Measurements from ENCODE around the gene NR2F6.

The NR2F6 gene

DNA sequence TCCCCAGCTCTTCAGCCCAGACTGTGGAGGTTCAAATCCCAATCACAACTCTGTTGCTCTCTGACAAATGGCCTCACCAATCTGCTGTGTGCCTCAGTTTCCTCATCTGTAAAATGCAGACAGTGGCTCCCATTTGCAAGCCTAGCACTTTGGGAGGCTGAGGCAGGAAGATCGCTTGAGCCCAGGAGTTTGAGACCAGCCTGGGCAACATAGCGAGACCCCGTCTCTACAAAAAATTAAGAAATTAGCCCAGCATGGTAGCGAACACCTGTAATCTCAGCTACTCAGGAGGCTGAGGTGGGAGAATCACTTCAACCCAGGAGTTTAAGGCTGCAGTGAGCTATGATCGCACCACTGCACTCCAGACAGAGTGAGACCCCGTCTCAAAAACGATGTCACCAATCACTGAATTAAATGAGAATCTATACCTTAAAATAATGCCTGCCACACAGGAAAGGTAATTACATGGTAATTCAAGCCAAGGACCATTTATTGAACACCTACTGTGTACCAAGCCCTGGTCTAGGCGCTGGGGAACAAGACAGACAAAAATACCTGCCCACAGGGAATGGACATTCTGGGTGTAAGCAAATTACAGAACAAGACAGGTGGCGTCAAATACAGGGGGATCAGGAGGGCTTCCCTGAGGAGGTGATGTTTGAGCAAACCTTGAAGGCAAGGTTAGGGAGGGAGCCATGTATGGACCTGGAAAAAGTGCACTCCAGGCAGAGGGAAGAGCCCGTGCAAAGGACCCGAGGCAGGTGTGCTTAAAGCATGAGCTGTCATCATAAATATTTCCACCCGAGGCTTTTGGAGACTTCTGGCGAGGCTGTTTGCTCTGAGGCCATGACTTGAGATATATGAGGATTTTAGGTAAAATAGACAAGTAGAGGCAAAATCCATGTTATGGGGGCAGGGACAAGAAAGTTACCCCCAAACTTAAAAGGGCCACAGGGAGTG, 7.7 kb downstream of the NR2F6 start:
- no peak for DNase-seq (ENCODE audit: low read depth)

- no peak for DNase-seq (ENCODE audit: low read depth)
These were observed 8.7 kb downstream of the NR2F6 start for GRCh38 chr19:17236811-17237543.

- DNase-seq (ENCODE audit: low read depth) = no peak
These were observed 9.5 kb downstream of the NR2F6 start for GRCh38 chr19:17235971-17236777.

DNA sequence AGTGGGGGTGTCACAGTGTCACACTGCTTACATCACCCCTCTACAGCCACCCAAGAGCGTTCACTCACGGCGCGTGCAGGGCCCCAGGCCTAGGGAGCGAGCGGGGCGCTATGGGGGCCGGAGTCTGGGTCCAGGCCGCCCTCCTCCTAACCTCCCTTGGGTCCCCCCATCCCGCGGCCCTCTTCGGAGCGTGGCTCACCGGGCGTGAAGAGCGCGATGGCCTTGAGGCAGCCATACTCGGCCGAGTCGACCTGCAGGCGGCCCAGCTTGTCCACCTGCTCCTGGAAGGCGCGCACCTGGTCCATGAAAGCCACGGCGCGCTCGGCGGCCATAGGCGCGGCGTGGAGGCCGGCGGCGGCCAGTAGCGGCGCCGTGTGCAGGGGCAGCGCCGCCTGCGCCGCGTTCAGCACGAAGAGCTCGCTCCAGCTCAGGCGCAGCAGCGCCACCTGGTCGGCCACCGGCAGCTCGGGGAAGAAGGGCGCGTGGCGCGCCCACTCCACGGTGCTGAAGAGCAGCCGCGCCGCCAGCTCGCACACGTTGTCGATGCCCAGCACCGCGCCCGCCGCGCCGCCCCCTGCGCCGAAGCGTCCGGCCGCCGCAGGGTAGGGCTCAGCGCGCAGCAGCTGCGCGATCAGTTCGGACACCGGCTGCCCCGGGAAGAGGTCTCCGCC, 10.3 kb downstream of the NR2F6 start:
- DNase-seq (ENCODE audit: low read depth) = peak; percentile 52

DNA sequence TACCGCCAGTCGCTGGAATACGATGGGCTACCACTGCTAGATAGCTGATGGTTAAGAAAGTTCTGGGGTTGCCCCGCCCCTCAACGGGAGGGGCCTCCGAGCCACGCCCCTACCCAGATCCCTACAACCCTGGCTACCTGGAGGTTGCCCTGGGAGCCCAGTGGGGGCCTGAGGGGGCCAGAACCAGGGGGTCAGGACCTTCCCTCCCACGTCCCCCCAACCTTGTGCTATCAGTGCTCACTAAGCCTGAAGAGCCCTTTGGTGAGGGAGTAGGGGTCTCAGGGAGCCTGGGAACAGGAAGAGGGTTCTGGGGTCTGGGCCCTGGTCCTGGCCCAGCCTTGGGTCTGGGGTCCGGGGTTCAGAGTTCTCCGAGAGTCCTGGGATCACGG, 10.8 kb downstream of the NR2F6 start:
- DNase-seq (ENCODE audit: low read depth) = peak; percentile 34

DNA sequence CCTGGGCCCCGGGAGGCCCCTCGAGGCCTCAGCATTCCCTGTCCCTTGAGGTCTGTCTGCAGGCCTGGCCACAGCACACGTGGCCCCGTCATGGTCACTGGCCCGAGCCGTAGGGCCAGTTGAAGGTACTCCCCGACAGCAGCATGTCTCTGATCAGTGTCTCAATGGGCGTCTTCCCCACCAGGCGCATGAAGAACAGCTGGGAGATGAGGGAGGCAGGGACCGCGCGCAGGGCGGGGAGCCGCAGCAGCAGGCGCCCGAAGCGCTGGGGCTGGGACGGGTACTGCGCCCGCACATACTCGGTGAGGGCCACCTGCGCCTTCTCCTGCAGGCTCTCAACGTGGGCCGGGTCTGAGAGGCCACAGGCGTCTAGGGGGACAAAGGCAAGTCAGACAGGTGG, 13.5 kb downstream of the NR2F6 start:
- DNase-seq (ENCODE audit: low read depth) = no peak

DNA sequence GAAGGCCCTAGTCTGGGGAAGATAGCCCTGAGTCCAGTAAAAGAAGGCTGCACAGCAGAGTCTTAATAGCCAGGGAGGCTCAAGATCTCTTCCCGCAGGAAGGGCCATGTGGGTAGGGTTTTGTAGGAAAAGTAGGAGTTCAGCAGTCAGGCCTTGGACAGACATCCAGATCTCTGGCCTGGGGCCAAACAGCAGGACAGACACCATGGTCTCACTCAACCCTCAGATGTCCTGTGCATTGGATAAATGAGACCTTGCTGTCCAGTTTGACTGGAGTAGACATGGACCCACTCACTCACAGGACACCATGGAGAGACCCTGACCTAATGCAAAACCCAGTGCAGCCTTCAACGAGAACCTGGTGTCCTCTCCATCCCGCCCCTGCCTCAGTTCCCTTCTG, 15.8 kb downstream of the NR2F6 start:
- DNase-seq (ENCODE audit: low read depth) = no peak

GRCh38 chr19:17227798-17228367, 17.8 kb downstream of the NR2F6 start:
- no peak for DNase-seq (ENCODE audit: low read depth)

- peak; percentile 94 for DNase-seq (ENCODE audit: low read depth)
These were observed 19.5 kb downstream of the NR2F6 start, which contains the start of gene OCEL1 for GRCh38 chr19:17226002-17226933. Gene OCEL1 (plus strand): TSS chr19:17226226. CDS start chr19:17226248, 22 bp downstream.

GRCh38 chr19:17225053-17225452, 20.7 kb downstream of the NR2F6 start:
- DNase-seq (ENCODE audit: low read depth) = no peak

- DNase-seq (ENCODE audit: low read depth) = no peak
These were observed 25.4 kb downstream of the NR2F6 start for GRCh38 chr19:17220207-17220758.

DNA sequence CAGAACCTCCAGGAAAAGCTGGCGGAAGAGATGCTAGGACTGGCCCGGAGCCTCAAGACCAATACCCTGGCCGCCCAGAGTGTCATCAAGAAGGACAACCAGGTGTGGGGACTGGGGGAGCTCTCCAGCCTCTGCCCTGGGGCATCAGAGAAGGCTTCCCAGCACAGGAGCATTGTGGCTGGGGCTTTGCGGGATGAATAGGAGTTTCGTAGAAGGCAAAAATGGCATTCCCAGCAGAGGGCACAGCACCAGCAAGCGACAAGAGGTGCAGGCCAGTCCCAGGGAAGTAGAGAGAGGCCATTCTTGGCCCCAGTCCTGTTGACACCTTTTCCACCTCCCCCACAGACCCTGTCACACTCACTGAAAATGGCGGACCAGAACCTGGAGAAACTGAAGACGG, 26.4 kb downstream of the NR2F6 start:
- no peak for DNase-seq (ENCODE audit: low read depth)

DNA sequence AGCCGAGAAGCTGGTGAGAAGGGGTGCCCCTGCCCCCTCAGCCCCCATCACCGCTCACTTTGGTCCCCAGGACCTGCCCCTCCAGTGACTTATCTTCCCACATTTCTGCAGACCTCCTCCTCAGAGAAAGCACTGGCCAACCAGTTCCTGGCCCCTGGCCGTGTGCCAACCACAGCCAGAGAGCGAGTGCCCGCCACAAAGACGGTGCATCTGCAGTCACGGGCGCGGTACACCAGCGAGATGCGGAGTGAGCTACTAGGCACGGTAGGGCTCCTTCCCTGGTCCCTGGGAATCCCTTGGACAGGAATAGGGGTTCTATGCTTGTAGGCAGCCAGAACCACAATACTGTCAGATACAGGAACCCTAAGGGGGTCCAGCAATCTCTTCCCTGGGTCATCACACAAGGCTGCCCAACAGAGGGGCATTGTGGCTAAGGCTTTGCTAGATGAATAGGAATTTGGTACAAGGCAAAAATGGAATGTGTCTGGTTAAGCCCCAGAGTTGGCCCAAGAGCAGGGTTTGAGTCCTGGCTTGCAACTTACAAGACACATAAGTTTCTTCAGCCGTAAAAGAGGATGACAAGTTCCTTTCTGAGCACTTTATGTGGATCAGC, 29.6 kb downstream of the NR2F6 start:
- no peak for DNase-seq (ENCODE audit: low read depth)

DNA sequence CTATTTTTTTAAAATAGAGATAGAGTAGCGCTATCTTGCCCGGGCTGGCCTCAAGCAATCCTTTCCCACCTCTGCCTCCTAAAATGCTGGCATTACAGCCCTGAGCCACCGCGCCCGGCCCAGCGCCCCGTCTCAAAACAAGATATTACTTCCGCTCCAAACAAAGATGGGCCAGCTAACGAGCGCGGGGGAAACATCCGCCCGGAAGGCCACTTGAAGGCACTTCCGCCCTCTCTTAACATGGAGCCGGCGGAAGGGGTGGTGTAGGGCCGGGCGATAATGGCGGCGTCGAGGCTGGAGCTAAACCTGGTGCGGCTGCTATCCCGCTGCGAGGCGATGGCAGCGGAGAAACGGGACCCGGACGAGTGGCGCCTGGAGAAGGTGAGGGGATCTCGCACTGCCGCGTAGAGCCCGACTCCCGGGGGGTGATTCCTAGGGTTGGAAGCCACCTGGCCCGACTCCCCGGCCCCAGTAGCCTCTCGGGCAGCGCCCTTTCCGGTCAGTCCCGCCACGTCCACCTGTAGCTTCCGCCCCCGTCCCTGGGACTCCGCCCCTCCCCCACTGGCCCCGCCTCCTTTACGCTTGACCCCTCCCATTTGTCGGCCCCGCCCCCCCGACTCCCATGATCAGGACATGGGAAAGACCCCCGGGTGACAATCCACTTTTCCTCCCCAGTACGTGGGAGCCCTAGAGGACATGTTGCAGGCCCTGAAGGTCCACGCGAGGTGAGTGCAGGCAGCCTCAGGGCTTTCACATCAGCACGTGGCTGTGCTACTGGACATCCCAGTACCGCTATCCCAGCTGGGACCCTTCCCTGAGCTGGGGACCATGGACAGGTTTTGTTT, 30.4 kb downstream of the NR2F6 start, which contains the start of gene USE1:
TSS of gene USE1 (plus strand) at position 231 of the 845 bp plus-strand sequence. CDS start at position 280, 49 bp downstream.
- DNase-seq (ENCODE audit: low read depth) = peak; percentile 82

GRCh38 chr19:17214508-17215126, 31.1 kb downstream of the NR2F6 start:
- no peak for DNase-seq (ENCODE audit: low read depth)

GRCh38 chr19:17213334-17213733, 32.4 kb downstream of the NR2F6 start:
- no peak for DNase-seq (ENCODE audit: low read depth)

GRCh38 chr19:17211547-17212446, 33.9 kb downstream of the NR2F6 start:
- DNase-seq (ENCODE audit: low read depth) = no peak

Data from activated gamma-delta T cell treated with anti-CD3 and anti-CD28 coated beads, Interleukin-2, amount 50 U/mL, for 16 hours (primary cell).